ENCODE results near the gene LCE1B.

DNA sequence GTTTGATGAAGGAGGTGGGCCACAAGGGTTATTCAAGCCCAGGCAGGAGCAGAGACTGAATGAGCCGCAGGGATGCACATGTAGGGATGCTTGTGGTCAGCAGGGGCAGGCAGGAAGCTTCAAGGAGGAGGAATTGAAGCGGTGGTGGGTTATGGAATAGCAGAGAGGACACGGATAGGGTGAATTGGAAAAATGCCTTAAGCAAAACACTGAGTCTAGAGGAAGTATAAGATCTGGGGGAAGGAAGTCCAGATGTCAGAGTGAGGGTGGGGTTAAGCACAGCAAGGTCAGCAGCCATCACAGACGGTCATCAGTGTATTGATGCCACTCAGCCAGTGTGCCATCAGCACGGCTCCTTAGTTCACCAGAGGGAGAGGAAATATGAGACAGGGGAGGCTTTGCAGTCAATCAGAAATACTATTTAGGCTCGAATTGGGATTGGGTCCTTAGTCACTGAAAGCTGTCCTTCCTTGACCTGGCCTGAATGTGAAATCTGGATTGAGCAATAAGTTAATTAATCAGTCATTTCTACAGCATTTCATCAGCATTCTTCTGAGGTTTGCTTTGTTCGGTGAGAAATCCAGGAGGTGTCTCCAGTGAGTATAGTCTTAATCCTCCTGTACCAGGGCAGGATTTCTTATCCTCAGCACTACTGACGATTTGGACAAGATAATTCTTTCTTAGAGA is 42.8 kb upstream of the LCE1B start:
- TF ChIP-seq, protein P1, sequence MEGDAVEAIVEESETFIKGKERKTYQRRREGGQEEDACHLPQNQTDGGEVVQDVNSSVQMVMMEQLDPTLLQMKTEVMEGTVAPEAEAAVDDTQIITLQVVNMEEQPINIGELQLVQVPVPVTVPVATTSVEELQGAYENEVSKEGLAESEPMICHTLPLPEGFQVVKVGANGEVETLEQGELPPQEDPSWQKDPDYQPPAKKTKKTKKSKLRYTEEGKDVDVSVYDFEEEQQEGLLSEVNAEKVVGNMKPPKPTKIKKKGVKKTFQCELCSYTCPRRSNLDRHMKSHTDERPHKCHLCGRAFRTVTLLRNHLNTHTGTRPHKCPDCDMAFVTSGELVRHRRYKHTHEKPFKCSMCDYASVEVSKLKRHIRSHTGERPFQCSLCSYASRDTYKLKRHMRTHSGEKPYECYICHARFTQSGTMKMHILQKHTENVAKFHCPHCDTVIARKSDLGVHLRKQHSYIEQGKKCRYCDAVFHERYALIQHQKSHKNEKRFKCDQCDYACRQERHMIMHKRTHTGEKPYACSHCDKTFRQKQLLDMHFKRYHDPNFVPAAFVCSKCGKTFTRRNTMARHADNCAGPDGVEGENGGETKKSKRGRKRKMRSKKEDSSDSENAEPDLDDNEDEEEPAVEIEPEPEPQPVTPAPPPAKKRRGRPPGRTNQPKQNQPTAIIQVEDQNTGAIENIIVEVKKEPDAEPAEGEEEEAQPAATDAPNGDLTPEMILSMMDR (IDR thresholded peaks at IDR 0.05): no peak
- no peak for TF ChIP-seq EZH2 (IDR thresholded peaks at IDR 0.05; ENCODE audit: borderline replicate concordance, insufficient read depth, low read depth, low read length, poor library complexity, severe bottlenecking)
